Activated CD4-positive, CD25-positive, alpha-beta regulatory T cell treated with anti-CD3 and anti-CD28 coated beads, Interleukin-2, amount 50 U/mL, for 24 hours (primary cell): ENCODE results near the gene TUT1.
"Not testable (repeated sequence)": the region's sequence is repeated elsewhere in the genome, so short reads cannot be mapped to it uniquely, and the experiment has no call there.

Experiments
- ATAC-seq, 2 donors: fragments of 150-1000 bp; cut with Tn5 transposase; one replicate each; pipeline ENCODE4 v1.10.0; 2021; ENCODE audit warnings: mild to moderate bottlenecking in 1 of 2, moderate library complexity in 1 of 2

The TUT1 gene

GRCh38 chr11:62604460-62605120, 13.3 kb upstream of the TUT1 start:
- no peak for ATAC-seq

- ATAC-seq = no peak
Measured at GRCh38 chr11:62603776-62604299, 12.5 kb upstream of the TUT1 start.

GRCh38 chr11:62603072-62603408, 11.7 kb upstream of the TUT1 start:
- ATAC-seq = no peak

GRCh38 chr11:62602141-62603071, 11.1 kb upstream of the TUT1 start:
- no peak for ATAC-seq

GRCh38 chr11:62601372-62602140, 10.2 kb upstream of the TUT1 start, which contains the start of gene MTA2:
MTA2 (minus strand) TSS chr11:62601865; CDS start chr11:62601450, 415 bp downstream.
- peak; percentile 80 to 83 for ATAC-seq

GRCh38 chr11:62601122-62601371, 9.7 kb upstream of the TUT1 start:
- ATAC-seq = peak; percentile 7 to 8

GRCh38 chr11:62600367-62601121, 9.2 kb upstream of the TUT1 start:
- ATAC-seq = no peak

GRCh38 chr11:62599901-62600300, 8.6 kb upstream of the TUT1 start:
- no peak for ATAC-seq

- ATAC-seq = peak; percentile 79
Measured at GRCh38 chr11:62599069-62599696, 7.9 kb upstream of the TUT1 start.

- ATAC-seq = no peak
Measured at GRCh38 chr11:62595124-62595523, 3.8 kb upstream of the TUT1 start.

GRCh38 chr11:62593434-62594044, 2.2 kb upstream of the TUT1 start:
- no peak for ATAC-seq

- no peak for ATAC-seq
Measured at GRCh38 chr11:62592989-62593421, 1.7 kb upstream of the TUT1 start.

GRCh38 chr11:62592146-62592815, 958 bp upstream of the TUT1 start:
- no peak for ATAC-seq

GRCh38 chr11:62588966-62589637, 2.2 kb downstream of the TUT1 start:
- no peak for ATAC-seq

GRCh38 chr11:62585356-62585755, 6.0 kb downstream of the TUT1 start:
- ATAC-seq = not testable (repeated sequence)

- not testable (repeated sequence) for ATAC-seq
Measured at GRCh38 chr11:62581735-62582134, 9.6 kb downstream of the TUT1 start.

GRCh38 chr11:62580959-62581715, 10.2 kb downstream of the TUT1 start:
- ATAC-seq = no peak

GRCh38 chr11:62579252-62579651, 12.1 kb downstream of the TUT1 start:
- no peak for ATAC-seq

GRCh38 chr11:62578541-62578940, 12.8 kb downstream of the TUT1 start:
- ATAC-seq = no peak
